Measurements from ENCODE around the gene PIK3C2B. TPM values are rescaled to one million over a fixed set of nuclear protein-coding genes. Genes with fewer than 3 reads are reported as not detected.

The PIK3C2B gene
- total RNA-seq, 1 experiment from 2014 or later = 35.3 TPM

- intact Hi-C loops (cut with micrococcal nuclease) = no loop called here
- no peak overlapping the region for H3K4me2 ChIP-seq (ENCODE audit: low read length)
- DNase-seq = no peak
- no peak overlapping the region for H3K9ac ChIP-seq (ENCODE audit: low read length)
- no peak overlapping the region for H2AFZ ChIP-seq (ENCODE audit: low read length)
- no peaks in the 10 kb centered on the region for H3K9me2 ChIP-seq (replicated peaks; ENCODE audit: low read length)
- no peaks in the 10 kb centered on the region for H3F3A ChIP-seq (ENCODE audit: low read length, unreplicated experiment)
- no peak overlapping the region for H3K4me3 ChIP-seq (ENCODE audit: low read length)
- H4K20me1 ChIP-seq (ENCODE audit: low read length) = no peaks in the 10 kb centered on the region
- H3K36me3 ChIP-seq (ENCODE audit: low read depth, low read length) = peaks cover 28% of the 10 kb centered on the region
- H3K27me3 ChIP-seq (ENCODE audit: low read length) = no peaks in the 10 kb centered on the region
- no peaks in the 10 kb centered on the region for H3K9me3 ChIP-seq (ENCODE audit: low read length)
- CTCF ChIA-PET = interaction anchor here (0.9 kb wide), 1 partner anchor 14 kb away, joined by 4 read pairs; no protein-coding TSS in a partner anchor
- no peaks in the 10 kb centered on the region for H3K79me2 ChIP-seq (ENCODE audit: low read length)
- POLR2A ChIA-PET (ENCODE audit: unreplicated experiment) = no interaction called here
- H3K27ac ChIP-seq (ENCODE audit: low read length) = no peak overlapping the region
- no peak for ATAC-seq
- TF ChIP-seq EZH2phosphoT487 (IDR thresholded peaks at IDR 0.05; ENCODE audit: borderline replicate concordance, low read length) (no peak), EZH2 (IDR thresholded peaks at IDR 0.05; ENCODE audit: low read length, unreplicated experiment) (no peak), CTCF (conservative IDR thresholded peaks at IDR 0.05; ENCODE audit: low read depth, low read length) (no peak)
- BruUV-seq (replicated peaks) = no TSS peak
- no peaks in the 10 kb centered on the region for H3K4me1 ChIP-seq (ENCODE audit: insufficient read depth, low read length)
Measured at GRCh38 chr1:204457666-204458065, 36.9 kb downstream of the PIK3C2B start.

GRCh38 chr1:204456826-204457442 lies 37.7 kb downstream of the PIK3C2B start:
- Histone ChIP-seq H3F3A (ENCODE audit: low read length, unreplicated experiment) (no peaks in the 10 kb centered on the region), H3K9ac (ENCODE audit: low read length) (no peak overlapping the region), H3K4me3 (ENCODE audit: low read length) (no peak overlapping the region), H3K27me3 (ENCODE audit: low read length) (no peaks in the 10 kb centered on the region), H3K9me3 (ENCODE audit: low read length) (no peaks in the 10 kb centered on the region), H2AFZ (ENCODE audit: low read length) (no peak overlapping the region), H3K9me2 (replicated peaks; ENCODE audit: low read length) (no peaks in the 10 kb centered on the region), H3K79me2 (ENCODE audit: low read length) (no peaks in the 10 kb centered on the region), H3K27ac (ENCODE audit: low read length) (no peak overlapping the region), H3K4me1 (ENCODE audit: insufficient read depth, low read length) (no peaks in the 10 kb centered on the region), H4K20me1 (ENCODE audit: low read length) (no peaks in the 10 kb centered on the region), H3K4me2 (ENCODE audit: low read length) (no peak overlapping the region), H3K36me3 (ENCODE audit: low read depth, low read length) (peaks cover 28% of the 10 kb centered on the region)
- TF ChIP-seq CTCF (conservative IDR thresholded peaks at IDR 0.05; ENCODE audit: low read depth, low read length) (no peak), EZH2phosphoT487 (IDR thresholded peaks at IDR 0.05; ENCODE audit: borderline replicate concordance, low read length) (no peak), EZH2 (IDR thresholded peaks at IDR 0.05; ENCODE audit: low read length, unreplicated experiment) (no peak)
- intact Hi-C loops (cut with micrococcal nuclease) = no loop called here
- CTCF ChIA-PET = interaction anchor here (0.5 to 0.6 kb wide), 2 partner anchors 58 to 60 kb away, joined by 3 read pairs; no protein-coding TSS in a partner anchor
- POLR2A ChIA-PET (ENCODE audit: unreplicated experiment) = no interaction called here
- ATAC-seq (no peak; the same call in 1 of the 2 replicates), DNase-seq (no peak)
- no TSS peak for BruUV-seq (replicated peaks)

- intact Hi-C loops (cut with micrococcal nuclease) = no loop called here
- Histone ChIP-seq H3K4me1 (ENCODE audit: insufficient read depth, low read length) (peaks cover 8% of the 10 kb centered on the region), H3K9me2 (replicated peaks; ENCODE audit: low read length) (no peaks in the 10 kb centered on the region), H4K20me1 (ENCODE audit: low read length) (no peaks in the 10 kb centered on the region), H3K36me3 (ENCODE audit: low read depth, low read length) (peaks cover 30% of the 10 kb centered on the region), H3K9ac (ENCODE audit: low read length) (no peak overlapping the region), H3K27ac (ENCODE audit: low read length) (no peak overlapping the region), H2AFZ (ENCODE audit: low read length) (no peak overlapping the region), H3K4me3 (ENCODE audit: low read length) (no peak overlapping the region), H3K27me3 (ENCODE audit: low read length) (no peaks in the 10 kb centered on the region), H3K79me2 (ENCODE audit: low read length) (no peaks in the 10 kb centered on the region), H3K4me2 (ENCODE audit: low read length) (no peak overlapping the region), H3K9me3 (ENCODE audit: low read length) (no peaks in the 10 kb centered on the region), H3F3A (ENCODE audit: low read length, unreplicated experiment) (no peaks in the 10 kb centered on the region)
- ChIA-PET POLR2A (ENCODE audit: unreplicated experiment) (no interaction called here), CTCF (interaction anchor here (0.6 kb wide), 1 partner anchor 237 kb away, joined by 3 read pairs; no protein-coding TSS in a partner anchor)
- no peak for ATAC-seq
- no TSS peak for BruUV-seq (replicated peaks)
- no peak for DNase-seq
- TF ChIP-seq EZH2 (IDR thresholded peaks at IDR 0.05; ENCODE audit: low read length, unreplicated experiment) (no peak), CTCF (conservative IDR thresholded peaks at IDR 0.05; ENCODE audit: low read depth, low read length) (no peak)
Measured at GRCh38 chr1:204455831-204456145, 38.8 kb downstream of the PIK3C2B start.

Data from PC-3 (cell line).